K562 (cell line): ENCODE results near the gene ZG16B. TPM values are rescaled to one million over a fixed set of nuclear protein-coding genes. Genes with fewer than 3 reads are reported as not detected.
A peak's percentile ranks its signal among the peaks of the same experiment; 100 is the strongest.

Experiments
- BCOR ChIP-seq: fragments of 450-650 bp; IDR thresholded peaks from 2 replicates; pipeline ENCODE4 v1.6.1; 2016
- BHLHE40 ChIP-seq: IDR thresholded peaks from 2 replicates; pipeline ENCODE4 v1.6.1; 2011; ENCODE audit warnings: low read length, improper control_type of control experiment
- CCAR2 ChIP-seq: fragments of 200-400 bp; formaldehyde crosslinking; IDR thresholded peaks from 2 replicates; pipeline ENCODE4 v1.6.1; 2017; ENCODE audit warnings: mild to moderate bottlenecking, low read depth, low read length
- CREB1 ChIP-seq, 2 experiments: sonication (generic) in 1 of 2; formaldehyde crosslinking in 1 of 2; IDR thresholded peaks; 2 replicates each; pipeline versions ENCODE4 v1.6.1 to v1.8.0; 2012 to 2022; ENCODE audit warnings: inconsistent platforms in 1 of 2, mild to moderate bottlenecking in 1 of 2, missing genetic modification reagents in 1 of 2, moderate library complexity in 1 of 2
- ERF ChIP-seq: fragments of 450-650 bp; formaldehyde crosslinking; IDR thresholded peaks from 2 replicates; pipeline ENCODE4 v1.4.0; 2020; ENCODE audit warnings: mild to moderate bottlenecking, mixed read lengths
- FOXP1 ChIP-seq: sonication (generic); formaldehyde crosslinking; IDR thresholded peaks from 2 replicates; pipeline ENCODE4 v1.8.0; 2022; ENCODE audit warnings: mild to moderate bottlenecking, missing genetic modification reagents
- HMG20A ChIP-seq: fragments of 450-650 bp; formaldehyde crosslinking; conservative IDR thresholded peaks from 2 replicates; pipeline ENCODE4 v1.4.0; 2020; ENCODE audit warnings: mild to moderate bottlenecking, mixed read lengths
- LEF1 ChIP-seq: fragments of 450-650 bp; IDR thresholded peaks from 2 replicates; pipeline ENCODE4 v1.6.1; 2016; ENCODE audit warnings: mild to moderate bottlenecking
- MAFG ChIP-seq: fragments of 450-650 bp; conservative IDR thresholded peaks from 2 replicates; pipeline ENCODE4 v1.6.1; 2016; ENCODE audit warnings: missing genetic modification characterization, missing compliant biosample characterization
- NFIX ChIP-seq: fragments of 250-450 bp; sonication (Bioruptor Pico); IDR thresholded peaks from 2 replicates; pipeline ENCODE4 v1.4.0; 2020; ENCODE audit warnings: low read depth, mild to moderate bottlenecking, moderate library complexity
- NR2C1 ChIP-seq, 2 experiments: fragments of 450-650 bp; IDR thresholded peaks; 2 replicates each; pipeline ENCODE4 v1.6.1; 2017; ENCODE audit warnings: mild to moderate bottlenecking in 2 of 2, antibody characterized with exemption in 1 of 2, inconsistent platforms in 1 of 2, missing compliant biosample characterization in 1 of 2, missing genetic modification characterization in 1 of 2
- PHF8 ChIP-seq: fragments of 200-600 bp; sonication (generic); IDR thresholded peaks from 2 replicates; pipeline ENCODE4 v1.6.1; 2012; ENCODE audit warnings: mixed run types, mild to moderate bottlenecking, inconsistent platforms, low read length, moderate library complexity, borderline replicate concordance
- POLR2H ChIP-seq: IDR thresholded peaks from 2 replicates; pipeline ENCODE4 v1.6.1; 2016; ENCODE audit warnings: missing genetic modification characterization, low read depth, mild to moderate bottlenecking, control low read depth, missing compliant biosample characterization, moderate library complexity
- PTTG1 ChIP-seq: fragments of 450-650 bp; IDR thresholded peaks from 2 replicates; pipeline ENCODE4 v1.6.1; 2016; ENCODE audit warnings: low read depth, mild to moderate bottlenecking, missing genetic modification characterization, missing compliant biosample characterization
- SMARCC2 ChIP-seq: fragments of 450-650 bp; IDR thresholded peaks from 2 replicates; pipeline ENCODE4 v1.6.1; 2017; ENCODE audit warnings: antibody characterized with exemption, moderate library complexity, mild to moderate bottlenecking, low read depth
- STAT5B ChIP-seq: fragments of 250-450 bp; sonication (Bioruptor Pico); IDR thresholded peaks from 2 replicates; pipeline ENCODE4 v1.8.0; 2021; ENCODE audit warnings: mild to moderate bottlenecking, inconsistent platforms
- TEAD4 ChIP-seq, 2 experiments: sonication (generic) in 1 of 2; formaldehyde crosslinking in 1 of 2; IDR thresholded peaks; 2 replicates each; pipeline versions ENCODE4 v1.6.1 to v1.8.0; 2012 to 2022; ENCODE audit warnings: borderline replicate concordance in 1 of 2, inconsistent platforms in 1 of 2, low read length in 1 of 2, mild to moderate bottlenecking in 1 of 2, missing genetic modification reagents in 1 of 2
- ZEB2 ChIP-seq: fragments of 450-650 bp; IDR thresholded peaks from 2 replicates; pipeline ENCODE4 v1.6.1; 2016
- ZKSCAN3 ChIP-seq: fragments of 250-450 bp; sonication (Bioruptor Pico); IDR thresholded peaks from 2 replicates; pipeline ENCODE4 v1.4.0; 2020
- ZNF133 ChIP-seq: fragments of 250-450 bp; sonication (Bioruptor Pico); IDR thresholded peaks from 2 replicates; pipeline ENCODE4 v1.4.0; 2020; ENCODE audit warnings: mild to moderate bottlenecking
- ZNF263 ChIP-seq: sonication (generic); formaldehyde crosslinking; IDR thresholded peaks from 2 replicates; pipeline ENCODE4 v1.8.0; 2022; ENCODE audit warnings: mild to moderate bottlenecking, missing genetic modification reagents, borderline replicate concordance
- ZNF347 ChIP-seq: fragments of 450-650 bp; formaldehyde crosslinking; IDR thresholded peaks from 2 replicates; pipeline ENCODE4 v1.4.0; 2020; ENCODE audit warnings: low read depth, mild to moderate bottlenecking, moderate library complexity
- ZSCAN29 ChIP-seq: fragments of 450-650 bp; IDR thresholded peaks from 2 replicates; pipeline ENCODE4 v1.6.1; 2017
- ZZZ3 ChIP-seq: fragments of 450-650 bp; IDR thresholded peaks from 2 replicates; pipeline ENCODE4 v1.6.1; 2016; ENCODE audit warnings: antibody characterized with exemption, mild to moderate bottlenecking, moderate library complexity
- polyA plus RNA-seq, 8 experiments: library from polyadenylated mRNA; depleted of rRNA in 4 of 8; stranded (reverse) in 5 of 8; unstranded in 3 of 8; fragments of >200 nt; fragmentation: Nextera tagmentation in 2 of 8; fragmentation: Illumina TruSeq in 1 of 8; extraction: Ambion mirVana in 2 of 8; extraction: Trizol in 1 of 8; gene quantifications; 2 replicates each; pipeline versions ENCODE4 v1.2.1 to v1.2.3, GENCODE V29; 2011 to 2014; ENCODE audit warnings: inconsistent platforms in 1 of 8, missing spikeins in 1 of 8
- total RNA-seq, 7 experiments: library from RNA; depleted of rRNA in 6 of 7; stranded (reverse); fragments of >200 nt in 6 of 7; fragmentation: Illumina TruSeq in 2 of 7; extraction: Trizol in 2 of 7; gene quantifications; 2 replicates each; pipeline versions ENCODE4 v1.2.1 to v1.2.3, GENCODE V29; 2011 to 2021; ENCODE audit warnings: low replicate concordance in 1 of 7
- TF ChIP-seq, protein P1 (sequence below): fragments of 250-450 bp; sonication (Bioruptor Pico); IDR thresholded peaks from 2 replicates; pipeline ENCODE4 v1.5.0; 2021

The ZG16B gene
- total and polyA plus RNA-seq, 9 of the 15 experiments (the other 6 are each of a cell fraction or from before 2014, with no cell fraction given) = 0.25 to 0.43 (median 0.34) TPM; not detected in 5

DNA sequence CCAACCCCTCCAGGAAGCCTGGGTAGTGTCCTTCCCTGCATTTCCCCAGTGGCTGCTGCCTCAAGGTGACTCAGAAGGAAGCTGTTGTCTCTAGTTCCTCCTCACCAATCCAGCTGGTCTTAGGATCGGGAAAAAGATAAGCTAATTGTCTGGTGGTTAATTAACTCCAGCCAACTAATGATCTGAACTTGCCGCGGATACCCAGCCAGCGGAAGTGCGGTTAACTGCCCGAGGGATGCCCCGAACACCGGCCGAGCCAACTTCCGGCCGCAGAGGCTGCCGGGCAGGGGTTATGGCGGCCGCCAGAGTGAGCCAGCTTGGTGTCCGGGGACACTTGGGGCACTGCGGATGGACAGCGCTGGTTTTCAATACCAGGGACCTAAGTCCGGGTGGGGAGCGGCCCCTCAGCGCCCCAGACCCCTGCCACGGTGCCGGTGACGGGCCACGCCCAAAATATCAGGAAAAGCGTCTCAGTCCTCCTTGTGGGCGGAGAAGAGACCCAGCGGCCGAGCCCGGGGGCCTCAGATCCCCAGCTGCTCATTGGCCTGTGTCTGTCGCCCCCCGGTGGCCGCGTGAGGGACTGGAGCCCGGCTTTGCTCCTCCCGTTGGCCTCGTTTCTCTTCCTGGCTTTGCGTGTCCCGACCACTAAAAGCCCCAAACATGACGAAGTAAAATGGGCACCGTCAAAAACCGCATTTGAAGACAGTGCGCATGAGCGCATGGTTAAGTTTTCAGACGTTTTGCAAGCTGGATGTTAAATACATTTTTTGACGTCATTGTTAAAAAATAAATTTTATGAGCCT, 38.1 kb downstream of the ZG16B start (continued):
- 0 out of 2 replicates have a peak, but pooled peaks have one; percentile 19 for TF ChIP-seq PTTG1 (tag)
- TF ChIP-seq ZNF347 (CRISPR knock-in tag) = no peak
- no peak for TF ChIP-seq ZKSCAN3 (CRISPR knock-in tag)
- TF ChIP-seq ZNF133 (CRISPR knock-in tag) = peak; percentile 76; the same call in 1 of the 2 replicates
- TF ChIP-seq STAT5B (CRISPR knock-in tag) = no peak
- no peak for TF ChIP-seq LEF1
- TF ChIP-seq PHF8 = peak; percentile 94
- TF ChIP-seq ZNF263 (CRISPR knock-in tag) = peak; percentile 60; the same call in 1 of the 2 replicates
- no peak for TF ChIP-seq MAFG (tag)
- TF ChIP-seq POLR2H = peak; percentile 75
- no peak for TF ChIP-seq HMG20A
- TF ChIP-seq ZZZ3 = no peak
- peak; percentile 60; the same call in 1 of the 2 replicates for TF ChIP-seq NR2C1 (IDR thresholded peaks at IDR 0.05)
- peak; percentile 87 for TF ChIP-seq NR2C1 (tag; IDR thresholded peaks at IDR 0.05)
- TF ChIP-seq CCAR2 = no peak
- 0 out of 2 replicates have a peak, but pooled peaks have one; percentile 7 for TF ChIP-seq TEAD4 (IDR thresholded peaks at IDR 0.05; ENCODE audit: low read length)
- no peak for TF ChIP-seq TEAD4 (CRISPR knock-in tag; IDR thresholded peaks at IDR 0.05; ENCODE audit: borderline replicate concordance)
- 0 out of 2 replicates have a peak, but pooled peaks have one; percentile 31 for TF ChIP-seq SMARCC2
- TF ChIP-seq, protein P1, sequence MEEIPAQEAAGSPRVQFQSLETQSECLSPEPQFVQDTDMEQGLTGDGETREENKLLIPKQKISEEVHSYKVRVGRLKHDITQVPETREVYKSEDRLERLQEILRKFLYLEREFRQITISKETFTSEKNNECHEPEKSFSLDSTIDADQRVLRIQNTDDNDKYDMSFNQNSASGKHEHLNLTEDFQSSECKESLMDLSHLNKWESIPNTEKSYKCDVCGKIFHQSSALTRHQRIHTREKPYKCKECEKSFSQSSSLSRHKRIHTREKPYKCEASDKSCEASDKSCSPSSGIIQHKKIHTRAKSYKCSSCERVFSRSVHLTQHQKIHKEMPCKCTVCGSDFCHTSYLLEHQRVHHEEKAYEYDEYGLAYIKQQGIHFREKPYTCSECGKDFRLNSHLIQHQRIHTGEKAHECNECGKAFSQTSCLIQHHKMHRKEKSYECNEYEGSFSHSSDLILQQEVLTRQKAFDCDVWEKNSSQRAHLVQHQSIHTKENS (CRISPR knock-in tag) = no peak
- peak; percentile 92 for TF ChIP-seq ERF (CRISPR knock-in tag)
- no peak for TF ChIP-seq BCOR
- TF ChIP-seq CREB1 (IDR thresholded peaks at IDR 0.05) = peak; percentile 50; the same call in 1 of the 2 replicates
- TF ChIP-seq CREB1 (CRISPR knock-in tag; IDR thresholded peaks at IDR 0.05) = peak; percentile 82
- no peak for TF ChIP-seq BHLHE40
- TF ChIP-seq ZEB2 = peak; percentile 34; the same call in 1 of the 2 replicates
- no peak for TF ChIP-seq ZSCAN29
- TF ChIP-seq NFIX (CRISPR knock-in tag) = no peak
- TF ChIP-seq FOXP1 (CRISPR knock-in tag) = no peak
